Right atrium auricular region (tissue), 2 donors: ENCODE measurements around the gene COX15. TPM values are rescaled to one million over a fixed set of nuclear protein-coding genes. Genes with fewer than 3 reads are reported as not detected.

Experiments
- DNase-seq: peaks from one replicate; pipeline ENCODE4 v3.0.0-alpha.2; 2019; ENCODE audit warnings: low spot score
- H3K27ac ChIP-seq, 2 donors: fragments of 200-600 bp; sonication (generic); 1 replicate in 1 of 2; 2 replicates in 1 of 2; pipeline ENCODE4 v1.5.1; 2016 to 2019
- H3K27me3 ChIP-seq, 2 donors: fragments of 200-600 bp; sonication (generic); one replicate each; pipeline versions ENCODE4 v1.5.1 to v1.6.0; 2017 to 2019
- H3K36me3 ChIP-seq: fragments of 200-600 bp; sonication (generic); one replicate; pipeline ENCODE4 v1.5.1; 2016
- H3K4me1 ChIP-seq, 2 donors: fragments of 200-600 bp; sonication (generic); one replicate each; pipeline versions ENCODE4 v1.5.1 to v1.6.0; 2017 to 2019
- H3K4me3 ChIP-seq, 2 donors: fragments of 200-600 bp; sonication (generic); 1 replicate in 1 of 2; 2 replicates in 1 of 2; pipeline ENCODE4 v1.5.1; 2017 to 2019; ENCODE audit warnings: mild to moderate bottlenecking in 1 of 2, moderate library complexity in 1 of 2
- H3K9me3 ChIP-seq, 2 donors: fragments of 200-600 bp; sonication (generic); one replicate each; pipeline ENCODE4 v1.5.1; 2019
- total RNA-seq, 2 donors: library from RNA; depleted of rRNA; stranded (reverse); fragments of >200 nt; gene quantifications; one replicate each; pipeline ENCODE4 v1.1.0, GENCODE V29; 2016
- TF ChIP-seq, protein P1 (sequence below), 2 donors: fragments of 200-600 bp; sonication (generic); IDR thresholded peaks; one replicate each; pipeline ENCODE4 v1.5.1; 2019; ENCODE audit warnings: antibody characterized with exemption in 2 of 2

The COX15 gene
- total RNA-seq, 2 donors from 2014 or later: 18.4 to 26.4 TPM

DNA sequence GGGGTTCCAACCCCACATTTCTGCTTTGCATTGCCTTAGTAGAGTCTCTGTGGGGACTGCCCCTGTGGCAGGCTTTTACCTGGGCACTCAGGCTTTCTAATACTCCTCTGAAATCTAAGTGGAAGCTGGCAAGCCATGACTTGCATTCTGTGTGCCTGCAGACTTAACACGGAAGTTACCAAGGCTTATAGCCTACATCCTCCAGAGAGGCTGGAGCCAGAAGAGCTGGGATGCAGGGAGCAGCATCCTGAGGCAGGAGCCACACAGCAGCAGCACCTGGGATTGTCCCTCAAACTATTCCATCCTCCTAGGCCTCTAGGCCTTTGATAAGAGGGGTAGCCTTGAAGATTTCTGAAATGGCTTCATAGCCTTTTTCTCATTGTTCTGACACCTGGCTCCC is 28.4 kb upstream of the COX15 start:
- DNase-seq: no peak
- no peaks in the 10 kb centered on the region for H3K4me1 ChIP-seq
- H3K36me3 ChIP-seq: peaks cover 58% of the 10 kb centered on the region
- no peaks in the 10 kb centered on the region for H3K27me3 ChIP-seq
- TF ChIP-seq, protein P1, sequence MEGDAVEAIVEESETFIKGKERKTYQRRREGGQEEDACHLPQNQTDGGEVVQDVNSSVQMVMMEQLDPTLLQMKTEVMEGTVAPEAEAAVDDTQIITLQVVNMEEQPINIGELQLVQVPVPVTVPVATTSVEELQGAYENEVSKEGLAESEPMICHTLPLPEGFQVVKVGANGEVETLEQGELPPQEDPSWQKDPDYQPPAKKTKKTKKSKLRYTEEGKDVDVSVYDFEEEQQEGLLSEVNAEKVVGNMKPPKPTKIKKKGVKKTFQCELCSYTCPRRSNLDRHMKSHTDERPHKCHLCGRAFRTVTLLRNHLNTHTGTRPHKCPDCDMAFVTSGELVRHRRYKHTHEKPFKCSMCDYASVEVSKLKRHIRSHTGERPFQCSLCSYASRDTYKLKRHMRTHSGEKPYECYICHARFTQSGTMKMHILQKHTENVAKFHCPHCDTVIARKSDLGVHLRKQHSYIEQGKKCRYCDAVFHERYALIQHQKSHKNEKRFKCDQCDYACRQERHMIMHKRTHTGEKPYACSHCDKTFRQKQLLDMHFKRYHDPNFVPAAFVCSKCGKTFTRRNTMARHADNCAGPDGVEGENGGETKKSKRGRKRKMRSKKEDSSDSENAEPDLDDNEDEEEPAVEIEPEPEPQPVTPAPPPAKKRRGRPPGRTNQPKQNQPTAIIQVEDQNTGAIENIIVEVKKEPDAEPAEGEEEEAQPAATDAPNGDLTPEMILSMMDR (IDR thresholded peaks at IDR 0.05): no peak
- H3K9me3 ChIP-seq: no peaks in the 10 kb centered on the region
- H3K27ac ChIP-seq: no peak overlapping the region
- no peak overlapping the region for H3K4me3 ChIP-seq

DNA sequence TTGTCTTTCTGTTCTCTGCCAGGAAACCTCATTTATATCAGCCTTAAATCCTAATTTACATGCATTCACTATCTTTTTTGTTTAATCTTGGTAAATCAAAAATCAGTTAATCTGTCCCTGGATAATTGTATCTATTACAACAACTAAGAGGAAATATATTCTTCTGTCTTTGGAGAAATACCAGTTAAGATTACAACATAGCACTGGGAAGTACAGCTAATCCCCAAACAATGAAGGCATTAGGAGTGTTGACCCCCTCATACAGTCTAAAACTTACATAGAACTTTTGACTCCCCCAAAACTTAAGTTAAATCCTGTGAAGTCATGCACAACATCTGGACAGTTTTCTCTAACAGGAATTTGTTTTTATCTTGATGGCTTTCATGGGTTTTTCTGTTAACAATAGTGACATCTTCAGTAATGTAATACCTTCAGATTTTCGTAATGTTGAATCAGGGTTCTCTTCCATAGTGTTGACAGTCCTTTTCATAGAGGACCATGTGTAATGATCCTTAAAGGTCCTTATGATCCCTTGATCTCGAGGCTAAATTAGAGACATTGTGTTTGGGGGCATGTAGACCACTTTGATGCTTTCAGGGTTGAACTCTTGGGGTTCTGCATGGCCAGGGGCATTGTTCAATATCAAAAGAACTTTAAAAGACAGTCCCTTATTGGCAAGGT is 26.4 kb upstream of the COX15 start:
- no peak for DNase-seq
- no peak overlapping the region for H3K4me3 ChIP-seq
- no peaks in the 10 kb centered on the region for H3K4me1 ChIP-seq
- no peaks in the 10 kb centered on the region for H3K9me3 ChIP-seq
- no peak overlapping the region for H3K27ac ChIP-seq
- no peaks in the 10 kb centered on the region for H3K27me3 ChIP-seq
- peaks cover 77% of the 10 kb centered on the region for H3K36me3 ChIP-seq
- TF ChIP-seq, protein P1 (IDR thresholded peaks at IDR 0.05): no peak

DNA sequence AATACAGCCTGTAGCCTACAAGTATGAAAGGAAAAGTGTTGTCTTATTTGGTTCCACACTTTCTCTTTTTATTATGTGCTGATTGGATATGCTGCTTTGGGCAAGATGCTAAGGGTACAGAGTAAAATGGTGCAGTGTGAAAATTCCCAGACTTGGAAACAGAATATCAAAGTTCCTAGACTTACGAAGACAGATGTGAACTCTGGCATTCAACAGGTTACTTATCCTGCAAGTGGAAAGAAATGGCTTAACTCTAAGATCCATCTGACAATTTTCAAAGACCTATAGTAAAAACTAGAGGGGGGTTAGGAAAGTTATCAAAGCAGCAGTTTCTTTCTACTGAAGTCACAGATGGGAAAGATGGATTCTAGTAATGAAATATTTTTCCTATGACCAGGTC is 24.2 kb upstream of the COX15 start:
- Histone ChIP-seq H3K4me1 (no peaks in the 10 kb centered on the region), H3K9me3 (no peaks in the 10 kb centered on the region), H3K4me3 (no peak overlapping the region), H3K27me3 (no peaks in the 10 kb centered on the region), H3K27ac (no peak overlapping the region), H3K36me3 (peaks cover 99% of the 10 kb centered on the region)
- no peak for DNase-seq
- TF ChIP-seq, protein P1 (IDR thresholded peaks at IDR 0.05): no peak

DNA sequence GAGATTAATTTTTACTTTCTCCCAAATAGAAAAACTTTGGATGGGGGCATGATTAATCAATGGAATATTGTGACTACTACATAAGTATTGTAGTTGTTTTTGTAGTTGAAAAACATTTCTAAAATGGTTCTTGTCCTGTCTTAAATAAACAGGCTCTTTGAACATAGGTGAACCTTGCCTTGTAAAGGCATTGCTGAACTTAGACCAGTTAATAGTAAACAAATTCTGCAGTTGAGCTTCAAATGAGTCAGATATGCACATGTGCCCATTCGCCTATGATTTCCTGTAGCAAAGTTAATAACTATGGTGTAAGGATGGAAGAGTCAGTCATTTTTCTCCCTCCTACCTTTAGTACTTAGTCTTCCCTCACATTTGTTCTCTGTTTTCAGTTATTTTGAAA is 22.7 kb upstream of the COX15 start:
- no peak for DNase-seq
- TF ChIP-seq, protein P1 (IDR thresholded peaks at IDR 0.05): no peak
- H3K4me1 ChIP-seq: no peaks in the 10 kb centered on the region
- no peaks in the 10 kb centered on the region for H3K9me3 ChIP-seq
- peaks cover 94% of the 10 kb centered on the region for H3K36me3 ChIP-seq
- no peak overlapping the region for H3K27ac ChIP-seq
- no peaks in the 10 kb centered on the region for H3K27me3 ChIP-seq
- H3K4me3 ChIP-seq: no peak overlapping the region

DNA sequence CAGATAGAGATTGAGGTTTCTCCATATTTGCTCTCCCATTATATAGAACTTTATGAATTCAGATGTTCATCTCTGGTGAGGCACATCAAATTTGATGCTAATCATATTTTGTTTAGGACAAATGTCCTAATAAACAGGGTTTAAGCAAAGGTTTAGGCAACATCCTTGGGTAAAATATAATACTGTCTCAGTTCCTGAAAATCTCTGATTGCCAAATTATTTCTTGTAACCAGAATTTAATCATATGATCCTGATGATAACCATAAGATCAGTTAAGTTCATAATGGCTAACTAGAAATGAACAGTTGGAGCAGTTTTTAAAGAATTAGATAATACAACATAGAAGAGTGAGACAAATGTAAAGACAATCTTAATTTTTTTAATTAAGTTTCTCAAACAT is 18.7 kb upstream of the COX15 start:
- H3K27ac ChIP-seq: no peak overlapping the region
- no peaks in the 10 kb centered on the region for H3K9me3 ChIP-seq
- TF ChIP-seq, protein P1 (IDR thresholded peaks at IDR 0.05): no peak
- peaks cover 90% of the 10 kb centered on the region for H3K36me3 ChIP-seq
- no peak overlapping the region for H3K4me3 ChIP-seq
- no peaks in the 10 kb centered on the region for H3K27me3 ChIP-seq
- no peak for DNase-seq
- H3K4me1 ChIP-seq: no peaks in the 10 kb centered on the region
